MM.1S (cell line): ENCODE results near the gene STK32A.

ENCODE experiments used
- CTCF ChIP-seq: fragments of 300-600 bp; sonication (generic); IDR thresholded peaks from 2 replicates; pipeline ENCODE4 v1.5.1; 2016; ENCODE audit warnings: antibody characterized with exemption, low read length, mixed read lengths
- EZH2 ChIP-seq: fragments of 300-600 bp; sonication (generic); optimal IDR thresholded peaks from 2 replicates; pipeline ENCODE3; 2017; ENCODE audit warnings: low read depth, mild to moderate bottlenecking, antibody characterized with exemption, low read length, mixed read lengths
- EZH2phosphoT487 ChIP-seq: fragments of 300-600 bp; sonication (generic); IDR thresholded peaks from 2 replicates; pipeline ENCODE4 v1.6.1; 2018; ENCODE audit warnings: antibody characterized with exemption, low read length

DNA sequence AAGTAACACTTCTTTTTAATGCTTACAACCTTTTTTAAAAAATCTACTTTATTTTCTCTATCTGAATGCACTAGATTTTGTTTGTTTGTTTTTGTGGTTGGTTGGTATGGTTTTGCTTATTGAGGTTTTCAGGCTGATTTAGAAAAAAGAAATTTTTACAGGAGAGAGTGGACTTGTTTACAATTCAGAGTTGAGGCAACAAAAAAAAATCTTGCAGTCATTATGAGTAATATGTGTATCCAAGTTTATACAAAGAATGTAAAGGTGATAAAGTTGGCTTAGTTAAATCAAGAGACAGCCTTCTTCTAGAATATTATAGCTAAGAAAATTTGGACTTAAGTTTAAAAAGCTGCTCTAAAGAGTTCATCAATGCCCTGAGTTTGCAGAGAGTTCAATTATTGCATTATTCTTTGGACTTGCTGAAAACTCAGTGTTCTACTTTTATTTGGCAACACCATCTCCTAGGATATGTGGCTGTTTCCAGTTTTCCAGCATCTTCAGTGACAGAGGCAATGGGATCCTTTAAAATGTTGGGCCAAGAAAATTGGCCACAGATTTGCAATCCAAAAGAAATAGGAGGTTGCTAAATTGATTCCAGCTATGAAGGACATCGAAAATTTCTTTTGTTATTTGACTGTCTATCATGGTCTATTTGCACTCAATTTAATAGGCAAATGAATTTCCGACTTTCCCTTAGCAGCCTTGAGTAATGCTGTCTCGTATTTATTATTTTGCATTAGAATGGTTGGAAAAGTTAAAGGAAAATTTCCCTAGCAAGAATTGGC lies 10.7 kb downstream of the STK32A start:
- no peak for TF ChIP-seq EZH2phosphoT487
- TF ChIP-seq CTCF, result no peak
- no peak for TF ChIP-seq EZH2
